Measurements from ENCODE around the gene STRAP. TPM values are rescaled to one million over a fixed set of nuclear protein-coding genes. Genes with fewer than 3 reads are reported as not detected.

The STRAP gene
- total and polyA plus RNA-seq, 2 of the 13 experiments (the other 11 are each of a cell fraction or from before 2014, with no cell fraction given): 66.9 to 118 TPM

- Histone ChIP-seq H3K9ac (ENCODE audit: insufficient read depth, low read depth, low read length) (no peak overlapping the region), H4K20me1 (ENCODE audit: insufficient read depth, low read length) (no peaks in the 10 kb centered on the region), H3K27ac (ENCODE audit: extremely low read length, insufficient read depth, low read length) (no peak overlapping the region), H3K27me3 (ENCODE audit: control insufficient read depth in 1 of 2, insufficient read depth in 2 of 2, low read length in 2 of 2) (no peaks in the 10 kb centered on the region), H3K79me2 (ENCODE audit: insufficient read depth, low read length) (no peaks in the 10 kb centered on the region), H3K4me1 (ENCODE audit: insufficient read depth, low read length) (no peaks in the 10 kb centered on the region; the same call in 1 of the 2 replicates), H2AFZ (ENCODE audit: low read length) (no peak overlapping the region), H3K4me3 (replicated peaks in 1 of 3; ENCODE audit: insufficient read depth in 1 of 3, low read depth in 2 of 3, low read length in 3 of 3) (no peak overlapping the region), H3K9me3 (ENCODE audit: low read length) (no peaks in the 10 kb centered on the region), H3K4me2 (ENCODE audit: low read depth, low read length) (no peak overlapping the region), H3K36me3 (replicated peaks in 1 of 2; ENCODE audit: control insufficient read depth in 1 of 2, insufficient read depth in 2 of 2, low read length in 2 of 2) (no peaks in the 10 kb centered on the region)
- in situ Hi-C loops (cut with HindIII; ENCODE audit: extremely low pct_ligation_motif_present, low pct_unique_long_range_greater_than_20kb): no loop called here
- 100% methylated on average over 4 of the region's 4 CpGs for WGBS (ENCODE audit: low lambda C conversion rate)
- TF ChIP-seq ZFP41 (CRISPR knock-in tag; IDR thresholded peaks at IDR 0.05; ENCODE audit: borderline replicate concordance) (no peak), POGK (CRISPR knock-in tag; conservative IDR thresholded peaks at IDR 0.05) (no peak), HMGXB3 (CRISPR knock-in tag; IDR thresholded peaks at IDR 0.05; ENCODE audit: borderline replicate concordance) (no peak), XBP1 (CRISPR knock-in tag; IDR thresholded peaks at IDR 0.05) (no peak), ZHX1 (CRISPR knock-in tag; IDR thresholded peaks at IDR 0.05; ENCODE audit: low read depth) (no peak), ZNF749 (CRISPR knock-in tag; IDR thresholded peaks at IDR 0.05; ENCODE audit: borderline replicate concordance) (no peak), ZNF10 (CRISPR knock-in tag; IDR thresholded peaks at IDR 0.05; ENCODE audit: borderline replicate concordance, low read depth) (no peak)
- TF ChIP-seq, protein P1, sequence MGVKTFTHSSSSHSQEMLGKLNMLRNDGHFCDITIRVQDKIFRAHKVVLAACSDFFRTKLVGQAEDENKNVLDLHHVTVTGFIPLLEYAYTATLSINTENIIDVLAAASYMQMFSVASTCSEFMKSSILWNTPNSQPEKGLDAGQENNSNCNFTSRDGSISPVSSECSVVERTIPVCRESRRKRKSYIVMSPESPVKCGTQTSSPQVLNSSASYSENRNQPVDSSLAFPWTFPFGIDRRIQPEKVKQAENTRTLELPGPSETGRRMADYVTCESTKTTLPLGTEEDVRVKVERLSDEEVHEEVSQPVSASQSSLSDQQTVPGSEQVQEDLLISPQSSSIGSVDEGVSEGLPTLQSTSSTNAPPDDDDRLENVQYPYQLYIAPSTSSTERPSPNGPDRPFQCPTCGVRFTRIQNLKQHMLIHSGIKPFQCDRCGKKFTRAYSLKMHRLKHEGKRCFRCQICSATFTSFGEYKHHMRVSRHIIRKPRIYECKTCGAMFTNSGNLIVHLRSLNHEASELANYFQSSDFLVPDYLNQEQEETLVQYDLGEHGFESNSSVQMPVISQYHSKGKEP (CRISPR knock-in tag; IDR thresholded peaks at IDR 0.05): no peak
- TF ChIP-seq, protein P2, sequence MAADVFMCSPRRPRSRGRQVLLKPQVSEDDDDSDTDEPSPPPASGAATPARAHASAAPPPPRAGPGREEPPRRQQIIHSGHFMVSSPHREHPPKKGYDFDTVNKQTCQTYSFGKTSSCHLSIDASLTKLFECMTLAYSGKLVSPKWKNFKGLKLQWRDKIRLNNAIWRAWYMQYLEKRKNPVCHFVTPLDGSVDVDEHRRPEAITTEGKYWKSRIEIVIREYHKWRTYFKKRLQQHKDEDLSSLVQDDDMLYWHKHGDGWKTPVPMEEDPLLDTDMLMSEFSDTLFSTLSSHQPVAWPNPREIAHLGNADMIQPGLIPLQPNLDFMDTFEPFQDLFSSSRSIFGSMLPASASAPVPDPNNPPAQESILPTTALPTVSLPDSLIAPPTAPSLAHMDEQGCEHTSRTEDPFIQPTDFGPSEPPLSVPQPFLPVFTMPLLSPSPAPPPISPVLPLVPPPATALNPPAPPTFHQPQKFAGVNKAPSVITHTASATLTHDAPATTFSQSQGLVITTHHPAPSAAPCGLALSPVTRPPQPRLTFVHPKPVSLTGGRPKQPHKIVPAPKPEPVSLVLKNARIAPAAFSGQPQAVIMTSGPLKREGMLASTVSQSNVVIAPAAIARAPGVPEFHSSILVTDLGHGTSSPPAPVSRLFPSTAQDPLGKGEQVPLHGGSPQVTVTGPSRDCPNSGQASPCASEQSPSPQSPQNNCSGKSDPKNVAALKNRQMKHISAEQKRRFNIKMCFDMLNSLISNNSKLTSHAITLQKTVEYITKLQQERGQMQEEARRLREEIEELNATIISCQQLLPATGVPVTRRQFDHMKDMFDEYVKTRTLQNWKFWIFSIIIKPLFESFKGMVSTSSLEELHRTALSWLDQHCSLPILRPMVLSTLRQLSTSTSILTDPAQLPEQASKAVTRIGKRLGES (CRISPR knock-in tag; IDR thresholded peaks at IDR 0.05; ENCODE audit: borderline replicate concordance): no peak
- no peak for ATAC-seq
- intact Hi-C loops (cut with micrococcal nuclease; ENCODE audit: unreplicated experiment): no loop called here
- DNase-seq (ENCODE audit: low spot score): no peak
- ChIA-PET POLR2A (no interaction called here), CTCF (ENCODE audit: low intra/inter-chr PET ratio, low total read pairs) (no interaction called here)
- FAIRE-seq: no peak
- BruUV-seq (replicated peaks): no TSS peak
Measured at GRCh38 chr12:15873556-15873955, 8.6 kb upstream of the STRAP start.

All from HepG2 (cell line).